IMR-90 (cell line): ENCODE data around the gene XKR7.

ENCODE experiments used
- BHLHE40 ChIP-seq: fragments of 150-350 bp; IDR thresholded peaks from 2 replicates; pipeline ENCODE4 v1.6.1; 2016; ENCODE audit warnings: mild to moderate bottlenecking, low read depth, low read length
- CEBPB ChIP-seq: IDR thresholded peaks from 2 replicates; pipeline ENCODE4 v1.6.1; 2012; ENCODE audit warnings: low read depth, low read length, improper control_type of control experiment
- NFE2L2 ChIP-seq: fragments of 150-350 bp; IDR thresholded peaks from 2 replicates; pipeline ENCODE4 v1.6.1; 2016; ENCODE audit warnings: low read depth, mild to moderate bottlenecking, low read length
- POLR2A ChIP-seq: IDR thresholded peaks from 2 replicates; pipeline ENCODE4 v1.6.1; 2012; ENCODE audit warnings: mild to moderate bottlenecking, low read depth, low read length
- RAD21 ChIP-seq: IDR thresholded peaks from 2 replicates; pipeline ENCODE4 v1.6.1; 2012; ENCODE audit warnings: low read length, improper control_type of control experiment
- RCOR1 ChIP-seq: IDR thresholded peaks from 2 replicates; pipeline ENCODE4 v1.6.1; 2012; ENCODE audit warnings: mild to moderate bottlenecking, low read length, improper control_type of control experiment; ENCODE audit not compliant: insufficient replicate concordance
- TF ChIP-seq, protein P1 (sequence below): conservative IDR thresholded peaks from 2 replicates; pipeline ENCODE4 v1.5.1; 2012; ENCODE audit warnings: mild to moderate bottlenecking, low read depth, low read length, improper control_type of control experiment
- TF ChIP-seq, protein P2 (sequence below): fragments of 150-350 bp; IDR thresholded peaks from 2 replicates; pipeline ENCODE4 v1.6.1; 2016; ENCODE audit warnings: low read depth, mild to moderate bottlenecking, low read length, moderate library complexity, borderline replicate concordance

DNA sequence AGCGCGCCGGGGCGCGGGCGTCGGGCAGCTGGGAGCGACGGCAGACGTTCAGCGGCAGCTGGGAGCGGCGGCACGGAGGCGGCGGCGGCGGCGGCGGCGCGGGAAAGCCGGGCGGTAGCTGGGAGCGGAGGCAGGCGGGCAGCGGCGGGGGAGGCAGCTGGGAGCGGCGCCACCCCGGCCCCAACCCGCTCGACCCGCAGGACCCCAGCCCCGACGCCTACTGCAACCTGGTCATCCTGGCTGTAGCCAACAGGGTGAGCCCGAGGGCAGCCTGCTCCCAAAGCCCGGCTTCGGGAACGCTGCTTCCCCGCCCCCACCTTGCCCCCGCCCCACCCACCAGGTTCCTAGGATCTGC lies 51.2 kb downstream of the XKR7 start:
- TF ChIP-seq RAD21 (no peak), BHLHE40 (no peak), RCOR1 (no peak), POLR2A (no peak), NFE2L2 (no peak), CEBPB (no peak)
- TF ChIP-seq, protein P1, sequence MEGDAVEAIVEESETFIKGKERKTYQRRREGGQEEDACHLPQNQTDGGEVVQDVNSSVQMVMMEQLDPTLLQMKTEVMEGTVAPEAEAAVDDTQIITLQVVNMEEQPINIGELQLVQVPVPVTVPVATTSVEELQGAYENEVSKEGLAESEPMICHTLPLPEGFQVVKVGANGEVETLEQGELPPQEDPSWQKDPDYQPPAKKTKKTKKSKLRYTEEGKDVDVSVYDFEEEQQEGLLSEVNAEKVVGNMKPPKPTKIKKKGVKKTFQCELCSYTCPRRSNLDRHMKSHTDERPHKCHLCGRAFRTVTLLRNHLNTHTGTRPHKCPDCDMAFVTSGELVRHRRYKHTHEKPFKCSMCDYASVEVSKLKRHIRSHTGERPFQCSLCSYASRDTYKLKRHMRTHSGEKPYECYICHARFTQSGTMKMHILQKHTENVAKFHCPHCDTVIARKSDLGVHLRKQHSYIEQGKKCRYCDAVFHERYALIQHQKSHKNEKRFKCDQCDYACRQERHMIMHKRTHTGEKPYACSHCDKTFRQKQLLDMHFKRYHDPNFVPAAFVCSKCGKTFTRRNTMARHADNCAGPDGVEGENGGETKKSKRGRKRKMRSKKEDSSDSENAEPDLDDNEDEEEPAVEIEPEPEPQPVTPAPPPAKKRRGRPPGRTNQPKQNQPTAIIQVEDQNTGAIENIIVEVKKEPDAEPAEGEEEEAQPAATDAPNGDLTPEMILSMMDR, result 0 out of 2 replicates have a peak, but pooled peaks have one; percentile 2
- TF ChIP-seq, protein P2, sequence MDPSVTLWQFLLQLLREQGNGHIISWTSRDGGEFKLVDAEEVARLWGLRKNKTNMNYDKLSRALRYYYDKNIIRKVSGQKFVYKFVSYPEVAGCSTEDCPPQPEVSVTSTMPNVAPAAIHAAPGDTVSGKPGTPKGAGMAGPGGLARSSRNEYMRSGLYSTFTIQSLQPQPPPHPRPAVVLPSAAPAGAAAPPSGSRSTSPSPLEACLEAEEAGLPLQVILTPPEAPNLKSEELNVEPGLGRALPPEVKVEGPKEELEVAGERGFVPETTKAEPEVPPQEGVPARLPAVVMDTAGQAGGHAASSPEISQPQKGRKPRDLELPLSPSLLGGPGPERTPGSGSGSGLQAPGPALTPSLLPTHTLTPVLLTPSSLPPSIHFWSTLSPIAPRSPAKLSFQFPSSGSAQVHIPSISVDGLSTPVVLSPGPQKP, result no peak
